Inferior parietal cortex (tissue), 1 donor: Measurements from ENCODE around the gene GALNS.
"Not testable (repeated sequence)": the region's sequence is repeated elsewhere in the genome, so short reads cannot be mapped to it uniquely, and the experiment has no call there.

Experiments used
- DNase-seq: peaks from one replicate; pipeline ENCODE4 v3.0.0-alpha.2; 2016; ENCODE audit errors: extremely low spot score

GALNS gene

DNA sequence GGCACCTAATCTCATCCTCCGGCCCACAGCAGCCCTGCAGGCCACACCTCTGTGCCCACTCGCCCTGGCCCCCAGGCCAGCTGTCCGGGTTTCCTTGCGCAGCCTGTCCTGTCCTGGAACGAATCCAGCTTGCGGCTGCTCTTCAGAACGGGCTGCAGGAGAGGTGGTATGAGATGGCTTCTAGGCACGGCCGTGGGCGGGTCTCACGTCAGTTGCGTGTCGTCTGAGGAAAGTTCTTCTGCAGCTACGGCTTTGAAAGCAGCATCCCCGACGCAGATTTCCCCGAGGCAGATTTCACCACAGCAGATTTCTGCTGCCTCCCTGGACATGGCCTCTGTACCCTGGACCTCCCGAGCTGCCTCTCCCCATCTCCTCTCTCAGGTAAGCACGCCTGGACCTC is 18.2 kb downstream of the GALNS start:
- DNase-seq: no peak

- DNase-seq: no peak
Measured at GRCh38 chr16:88837806-88838205, 18.9 kb downstream of the GALNS start.

DNA sequence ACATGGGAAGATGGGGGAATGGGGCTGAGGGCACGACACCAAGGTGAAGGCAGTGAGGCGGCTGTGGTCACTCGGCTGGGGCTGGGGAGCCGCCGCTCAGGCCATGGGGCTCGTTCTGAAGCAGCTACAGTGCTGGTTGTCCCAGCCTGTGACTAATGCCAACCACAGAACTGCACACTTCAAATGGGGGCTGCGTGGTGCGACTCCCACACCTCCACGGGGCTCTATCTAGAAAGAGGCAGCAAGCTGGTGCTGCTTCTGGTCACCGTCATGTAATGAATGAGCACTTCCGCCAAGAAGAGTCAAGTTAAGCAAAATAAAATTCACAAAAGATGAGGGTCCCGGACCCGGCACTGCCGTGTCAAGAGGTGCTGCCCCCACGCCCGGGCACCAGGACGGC is 20.0 kb downstream of the GALNS start:
- DNase-seq: no peak

GRCh38 chr16:88835818-88836217 is 20.9 kb downstream of the GALNS start:
- no peak for DNase-seq

- DNase-seq: no peak
Measured at GRCh38 chr16:88835383-88835782, 21.4 kb downstream of the GALNS start.

GRCh38 chr16:88834670-88835069 is 22.1 kb downstream of the GALNS start:
- DNase-seq: no peak

DNA sequence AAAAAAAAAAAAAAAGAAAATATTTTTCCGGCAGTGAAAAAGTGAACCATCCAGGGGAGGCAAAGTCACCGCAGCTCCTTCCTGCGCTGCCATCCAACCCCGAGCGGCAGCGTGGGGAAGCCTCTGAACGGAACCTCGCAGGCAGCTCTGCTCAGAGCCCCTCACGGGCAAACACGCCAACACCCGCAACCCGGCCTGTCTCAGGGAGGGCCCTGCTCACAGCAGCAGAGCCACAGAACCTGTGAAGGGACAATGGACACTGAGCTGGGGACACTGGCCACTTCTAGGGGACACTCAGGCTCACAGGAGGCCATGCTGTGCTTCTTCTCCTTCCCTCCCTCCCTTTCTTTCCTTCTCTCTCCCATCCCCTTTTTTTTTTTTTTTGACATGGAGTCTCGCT is 23.7 kb downstream of the GALNS start:
- no peak for DNase-seq

GRCh38 chr16:88831838-88832237 is 24.9 kb downstream of the GALNS start:
- no peak for DNase-seq

GRCh38 chr16:88830783-88831182 is 26.0 kb downstream of the GALNS start:
- DNase-seq: no peak

DNA sequence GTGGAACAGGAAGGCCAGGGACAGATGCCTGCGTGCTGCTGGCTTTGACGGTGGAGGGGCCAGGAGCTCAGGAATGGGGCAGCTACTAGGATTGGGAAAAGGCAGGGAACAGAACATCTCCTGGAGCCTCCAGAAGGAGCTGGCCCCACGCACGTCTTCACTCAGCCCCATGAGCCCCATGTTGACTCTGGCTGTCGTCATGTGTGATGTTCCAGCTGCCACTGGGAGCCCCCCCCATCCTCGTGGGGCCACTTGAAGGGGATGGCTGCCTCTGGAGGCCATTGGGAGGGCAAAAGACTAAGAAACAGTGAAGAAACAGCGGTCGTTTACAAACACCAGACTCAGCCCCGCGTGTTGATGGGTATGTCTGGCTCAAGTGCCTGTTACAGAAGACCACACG is 26.5 kb downstream of the GALNS start:
- DNase-seq: no peak

DNA sequence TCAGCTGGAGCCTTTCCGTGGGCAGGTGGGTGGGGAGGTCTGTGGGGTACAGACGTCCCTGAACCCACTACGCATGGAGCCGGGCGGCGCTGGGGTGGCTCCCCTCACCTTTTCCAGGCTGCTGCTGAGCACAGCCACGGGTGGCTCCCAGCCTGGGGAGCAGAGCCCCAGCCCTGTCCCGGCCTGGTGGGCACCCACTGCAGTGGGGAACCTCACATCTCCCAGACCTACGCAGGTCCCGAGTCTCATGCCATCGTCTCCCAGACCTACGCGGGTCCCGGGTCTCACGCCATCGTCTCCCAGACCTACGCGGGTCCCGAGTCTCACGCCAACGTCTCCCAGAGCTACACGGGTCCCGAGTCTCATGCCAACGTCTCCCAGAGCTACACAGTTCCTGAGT is 28.0 kb downstream of the GALNS start:
- no peak for DNase-seq

GRCh38 chr16:88827727-88828126 is 29.0 kb downstream of the GALNS start:
- DNase-seq: no peak

DNA sequence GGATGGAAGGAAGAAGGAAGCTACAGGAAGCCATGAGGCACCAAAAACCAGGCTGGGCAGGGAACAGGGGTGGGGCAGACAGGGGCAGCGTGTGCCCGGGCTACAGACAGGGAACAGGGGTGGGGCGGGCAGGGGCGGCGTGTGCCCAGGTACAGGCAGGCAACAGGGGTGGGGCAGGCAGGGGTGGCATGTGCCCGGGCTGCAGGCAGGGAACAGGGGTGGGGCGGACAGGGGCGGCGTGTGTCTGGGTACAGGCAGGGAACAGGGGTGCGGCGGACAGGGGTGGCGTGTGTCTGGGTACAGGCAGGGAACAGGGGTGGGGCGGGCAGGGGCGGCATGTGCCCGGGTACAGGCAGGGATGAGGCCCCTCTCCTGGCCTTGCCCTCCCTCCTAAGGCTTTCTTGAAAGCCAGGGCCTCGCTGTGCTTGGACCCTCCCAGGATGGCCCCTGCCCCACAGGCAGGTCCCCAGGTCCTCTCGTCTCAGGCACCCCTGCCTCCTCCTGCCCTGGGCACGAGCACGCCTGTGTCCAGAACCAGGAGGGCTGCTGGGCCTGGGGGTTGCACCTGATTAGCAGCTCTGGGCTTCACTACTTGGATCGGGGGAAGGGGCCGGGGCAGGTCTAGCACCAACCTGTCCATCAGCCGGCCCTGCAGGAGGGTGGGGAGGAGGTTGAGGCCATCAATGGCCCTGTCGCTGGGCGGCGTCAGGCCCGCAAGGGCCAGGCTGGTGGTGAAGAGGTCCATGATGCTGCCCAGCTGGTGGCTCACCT is 30.5 kb downstream of the GALNS start:
- no peak for DNase-seq

GRCh38 chr16:88825146-88825545 is 31.6 kb downstream of the GALNS start:
- DNase-seq: no peak

- no peak for DNase-seq
Measured at GRCh38 chr16:88824256-88825077, 32.3 kb downstream of the GALNS start.

GRCh38 chr16:88823646-88824045 is 33.1 kb downstream of the GALNS start:
- not testable (repeated sequence) for DNase-seq

DNA sequence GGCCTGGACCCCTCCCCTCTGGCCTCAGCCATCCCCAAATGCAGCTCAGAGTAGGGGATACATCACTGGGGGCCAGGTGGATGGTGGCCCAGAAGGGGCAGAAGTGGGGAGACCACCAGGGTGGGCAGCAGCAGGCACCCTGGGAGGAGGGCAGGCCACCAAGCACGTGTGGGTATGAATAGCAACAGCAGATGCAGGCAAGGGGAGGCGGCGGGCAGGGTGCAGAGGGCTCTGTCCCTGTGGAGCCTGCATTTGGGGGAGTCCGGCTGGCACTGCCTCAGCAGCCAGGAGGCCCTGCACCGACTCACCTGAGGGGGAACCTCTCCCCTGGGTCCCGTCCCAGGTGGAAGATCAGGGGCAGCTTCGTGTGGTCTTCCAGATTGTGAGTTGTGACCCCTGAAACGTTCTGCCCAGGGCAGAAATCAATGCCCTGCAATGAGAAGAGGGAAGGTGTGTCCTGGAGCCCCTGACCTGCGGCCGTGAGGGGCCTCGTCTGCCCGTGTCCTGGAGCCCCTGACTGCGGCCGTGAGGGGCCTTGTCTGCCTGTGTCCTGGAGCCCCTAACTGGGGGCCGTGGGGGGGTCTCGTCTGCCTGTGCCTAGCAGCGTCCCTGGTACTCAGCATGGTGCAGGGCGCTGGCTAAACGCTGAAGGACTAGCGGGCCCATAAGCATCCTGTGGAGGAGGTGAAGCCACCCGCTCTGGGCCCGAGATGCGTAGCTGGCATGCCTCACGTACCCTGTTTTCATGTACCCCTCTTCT is 34.3 kb downstream of the GALNS start:
- no peak for DNase-seq

DNA sequence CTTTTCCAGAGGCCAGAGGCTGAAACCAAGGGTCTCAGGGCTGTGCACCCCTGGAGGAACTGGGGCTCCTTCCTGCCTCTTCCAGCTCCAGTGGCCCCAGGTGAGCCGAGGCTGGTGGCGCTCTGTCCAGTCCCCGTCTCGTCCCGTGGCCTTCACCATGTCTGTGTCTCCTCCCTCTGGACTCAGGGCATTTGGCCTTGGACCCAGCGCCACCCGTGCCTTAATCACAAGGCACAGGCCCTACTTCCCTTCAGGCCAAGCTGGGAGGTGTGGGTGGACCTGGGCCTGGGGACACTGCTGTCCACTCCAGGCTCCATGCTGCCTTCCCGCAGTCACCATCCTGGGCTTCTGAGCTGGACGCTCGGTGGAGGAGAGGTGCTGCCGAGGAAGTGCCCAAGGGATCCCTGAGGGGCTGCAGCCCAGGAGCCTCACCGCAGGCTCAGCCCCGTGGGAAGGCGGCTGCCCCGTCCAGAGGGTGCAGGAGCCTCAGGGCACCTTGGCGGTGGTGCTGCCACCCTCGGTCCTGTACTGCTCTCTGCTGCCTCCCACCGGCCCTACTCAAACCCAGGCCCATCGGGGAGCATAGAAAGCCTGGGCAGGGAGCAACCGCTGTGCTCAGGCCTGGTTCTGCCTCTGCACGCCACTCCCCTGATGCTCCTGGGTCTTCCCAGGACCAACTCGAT is 35.4 kb downstream of the GALNS start:
- DNase-seq: no peak

GRCh38 chr16:88820385-88821025 is 36.2 kb downstream of the GALNS start:
- DNase-seq: no peak

GRCh38 chr16:88819126-88819525 is 37.6 kb downstream of the GALNS start:
- no peak for DNase-seq

- DNase-seq: no peak
Measured at GRCh38 chr16:88818575-88818874, 38.2 kb downstream of the GALNS start.
